Activated T-cell treated with anti-CD3 and anti-CD28 coated beads for 4 hours (primary cell): Measurements from ENCODE around the gene BCL2L15.
A peak's percentile ranks its signal among the peaks of the same experiment; 100 is the strongest.

Experiments
- DNase-seq: peaks from one replicate; pipeline ENCODE4 v3.0.0-alpha.2; 2020

Gene BCL2L15

GRCh38 chr1:113887402-113888175 is at the start of gene BCL2L15:
Gene BCL2L15, minus strand, starts transcription at chr1:113887581. Its CDS starts 206 bp downstream, at chr1:113887375.
- no peak for DNase-seq

DNA sequence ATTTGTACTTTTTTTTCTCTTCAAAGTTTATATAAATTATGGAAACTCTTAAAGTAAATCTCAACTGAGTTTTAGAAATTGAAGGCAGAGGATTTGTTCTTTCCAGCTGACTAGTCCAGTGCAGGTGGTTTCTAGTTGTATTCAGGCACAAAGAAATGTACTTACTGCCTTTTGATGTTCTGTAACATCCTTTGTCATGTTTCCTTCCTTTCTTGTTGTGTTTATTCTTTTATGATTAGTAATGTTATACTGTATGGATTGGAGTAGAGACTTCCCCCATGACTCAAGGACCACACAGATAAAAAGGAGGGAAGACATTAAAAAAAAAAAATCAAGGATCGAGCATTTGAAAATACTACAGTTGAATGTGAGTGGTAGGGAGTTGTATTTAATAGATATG is 49.8 kb upstream of the BCL2L15 start:
- no peak for DNase-seq

DNA sequence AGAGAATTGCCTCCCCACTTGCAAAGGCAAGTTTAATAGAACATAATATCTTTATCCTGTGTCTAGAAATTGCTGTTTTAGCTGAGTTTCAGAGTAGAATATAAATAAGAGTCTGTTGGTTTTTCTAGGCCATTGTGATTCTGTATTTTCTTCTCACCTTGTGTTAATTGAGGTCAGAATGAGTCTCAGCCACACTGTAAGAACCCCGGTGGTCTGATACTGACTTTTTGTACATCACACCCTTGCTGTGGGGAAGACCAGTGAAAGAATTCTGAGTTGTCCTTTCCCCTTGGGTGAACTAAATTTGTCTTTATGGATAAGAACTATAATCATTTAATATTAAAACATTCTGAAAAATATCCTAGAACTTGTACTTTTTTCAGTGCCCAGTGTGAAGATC is 48.6 kb upstream of the BCL2L15 start:
- no peak for DNase-seq

- DNase-seq = no peak
Observed at GRCh38 chr1:113935176-113935575, 47.8 kb upstream of the BCL2L15 start.

- no peak for DNase-seq
Observed at GRCh38 chr1:113934511-113935055, 47.2 kb upstream of the BCL2L15 start.

- no peak for DNase-seq
Observed at GRCh38 chr1:113934006-113934405, 46.6 kb upstream of the BCL2L15 start.

DNA sequence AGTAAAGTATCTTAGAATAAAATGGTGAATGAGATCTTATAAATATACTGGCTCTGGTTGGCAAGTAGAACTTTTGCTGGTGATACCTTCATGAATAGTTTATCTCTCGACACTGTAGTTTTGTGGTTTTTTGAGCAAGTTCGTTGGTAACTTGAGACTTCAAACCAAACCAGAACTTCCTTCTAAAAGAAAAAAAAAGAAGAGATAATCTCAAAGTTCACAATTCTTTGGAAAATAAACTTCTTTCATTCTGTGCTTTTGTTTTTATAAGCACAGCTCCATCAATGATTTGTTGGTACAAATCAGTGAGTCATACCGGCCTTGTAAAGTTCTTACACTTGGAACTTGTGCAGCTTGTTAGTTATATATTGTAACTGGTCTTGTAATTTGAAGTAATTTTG is 44.1 kb upstream of the BCL2L15 start:
- DNase-seq = no peak

DNA sequence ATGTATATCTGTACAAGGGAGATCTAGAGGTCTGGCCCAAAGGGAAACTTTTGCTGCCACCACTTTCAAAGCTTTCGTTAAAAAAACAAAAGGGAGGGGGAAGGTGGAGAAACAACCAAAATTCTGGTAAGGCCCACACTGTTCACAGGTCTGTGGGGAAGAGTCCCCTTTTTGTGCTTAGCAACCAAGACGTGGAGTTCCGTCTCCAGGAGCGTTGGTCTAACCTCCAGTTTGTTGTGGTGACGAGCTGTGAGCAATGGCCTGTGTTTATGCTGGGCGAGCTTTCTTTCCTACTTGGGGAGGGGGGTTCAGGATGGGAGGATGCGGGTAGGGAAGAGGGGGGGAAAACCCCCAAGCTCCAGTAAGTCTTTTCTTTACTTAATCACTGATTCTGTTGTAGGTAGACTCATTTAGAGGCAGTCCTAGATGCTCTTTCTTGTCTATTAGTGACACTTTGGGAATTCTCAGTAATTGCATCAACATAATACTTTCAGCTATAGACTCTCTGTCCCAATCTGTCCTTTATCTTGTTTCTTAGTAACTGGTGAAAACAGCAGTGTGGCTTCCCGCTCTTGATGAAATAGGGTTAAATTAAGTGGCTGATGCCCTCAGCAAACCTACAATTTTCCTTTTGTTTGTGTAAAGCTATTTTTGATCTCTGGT is 43.2 kb upstream of the BCL2L15 start:
- peak; percentile 40 for DNase-seq

- DNase-seq = peak; percentile 28
Observed at GRCh38 chr1:113929750-113930498, 42.5 kb upstream of the BCL2L15 start.

- DNase-seq = peak; percentile 92
Observed at GRCh38 chr1:113928941-113929749, 41.8 kb upstream of the BCL2L15 start, which contains the start of gene HIPK1. Gene HIPK1, plus strand, starts transcription at chr1:113929324.

DNA sequence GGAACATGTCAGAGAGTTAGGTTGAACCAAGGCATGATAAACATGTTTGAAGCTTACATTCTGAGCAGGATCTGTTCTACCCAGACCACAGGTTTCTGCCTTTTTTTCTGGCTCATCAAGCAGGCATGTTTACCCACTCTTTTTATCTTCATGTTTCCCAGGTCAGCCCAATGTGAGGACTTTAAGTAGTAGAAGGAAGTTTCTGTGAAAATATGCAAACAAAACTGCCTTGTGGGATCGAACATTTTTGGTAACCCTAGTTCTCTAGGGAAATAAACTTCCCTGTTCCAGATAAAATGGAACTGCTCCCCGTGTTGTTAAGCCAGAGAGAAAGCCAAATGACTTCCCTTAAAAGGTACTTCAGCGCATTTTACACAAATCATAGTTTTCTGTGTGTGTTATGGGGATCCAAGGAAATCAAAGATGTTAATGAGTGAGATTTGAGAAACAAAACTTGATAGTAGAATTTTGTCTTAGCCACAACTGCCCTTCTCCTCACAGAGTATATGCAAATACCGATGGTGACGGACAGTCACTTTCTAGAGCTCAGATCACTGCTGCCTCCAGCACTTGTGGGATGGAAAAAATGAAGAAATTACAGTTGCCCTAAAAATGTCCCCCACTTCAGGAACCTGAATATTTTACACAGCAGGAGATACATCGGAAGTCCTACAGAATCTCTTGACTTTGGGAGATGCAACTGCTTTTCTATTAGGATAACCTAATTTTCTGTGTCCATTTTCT is 41.0 kb upstream of the BCL2L15 start:
- DNase-seq = no peak

GRCh38 chr1:113924473-113924872 is 37.1 kb upstream of the BCL2L15 start:
- no peak for DNase-seq

DNA sequence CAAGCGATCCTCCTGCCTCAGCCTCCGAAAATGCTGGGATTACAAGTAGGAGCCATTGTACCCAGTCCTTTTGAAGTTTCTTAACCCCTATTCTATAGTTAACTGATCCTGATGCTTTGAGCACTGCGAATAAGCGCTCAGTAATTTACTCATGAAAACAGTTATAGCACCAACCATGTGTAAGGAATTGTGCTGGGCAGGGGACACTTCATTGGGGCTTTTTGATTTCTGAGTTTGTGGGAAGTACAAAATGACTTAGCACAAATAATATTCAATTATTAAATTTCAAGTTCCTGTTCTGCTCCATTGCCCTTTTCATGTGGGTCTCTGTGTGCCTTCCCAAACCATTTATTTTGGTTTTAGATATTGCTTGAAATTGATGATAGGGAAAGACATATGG is 35.6 kb upstream of the BCL2L15 start:
- no peak for DNase-seq

- no peak for DNase-seq
Observed at GRCh38 chr1:113918243-113918642, 30.9 kb upstream of the BCL2L15 start.

GRCh38 chr1:113917400-113918082 is 30.2 kb upstream of the BCL2L15 start:
- DNase-seq = no peak

DNA sequence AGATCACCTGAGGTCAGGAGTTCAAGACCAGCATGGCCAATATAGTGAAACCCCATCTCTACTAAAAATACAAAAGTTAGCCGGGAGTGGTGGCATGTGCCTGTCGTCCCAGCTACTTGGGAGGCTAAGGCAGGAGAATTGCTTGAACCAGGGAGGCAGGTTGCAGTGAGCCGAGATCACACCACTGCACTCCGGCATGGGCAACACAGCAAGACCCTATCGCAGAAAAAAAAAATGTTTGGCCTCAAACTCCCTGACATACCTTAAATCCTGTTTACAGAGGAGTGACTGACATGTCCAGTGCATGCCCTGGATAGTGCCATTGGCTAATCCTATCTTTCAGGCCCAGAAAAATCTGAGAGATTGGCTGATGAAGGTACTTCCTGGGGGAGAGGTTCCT is 29.6 kb upstream of the BCL2L15 start:
- no peak for DNase-seq

- no peak for DNase-seq
Observed at GRCh38 chr1:113913887-113914664, 26.7 kb upstream of the BCL2L15 start.

DNA sequence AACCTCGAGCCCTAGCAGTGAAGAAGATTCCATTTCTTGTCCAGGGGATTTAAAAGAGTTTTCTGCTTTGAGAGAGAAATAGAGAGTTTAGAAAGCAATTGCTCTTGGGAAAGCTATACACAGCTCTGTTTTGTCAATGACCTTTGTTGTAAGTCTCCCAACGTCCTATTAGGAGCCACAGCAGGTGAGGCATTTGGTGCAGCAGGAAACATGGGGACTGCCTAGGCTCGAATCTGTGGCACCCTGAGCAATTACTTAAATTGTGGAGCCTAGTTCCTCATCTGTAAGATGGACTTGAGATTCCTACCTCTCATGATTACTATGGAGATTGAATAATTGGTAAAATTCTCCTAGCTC is 25.9 kb upstream of the BCL2L15 start:
- DNase-seq = no peak

- no peak for DNase-seq
Observed at GRCh38 chr1:113912594-113913311, 25.4 kb upstream of the BCL2L15 start.

DNA sequence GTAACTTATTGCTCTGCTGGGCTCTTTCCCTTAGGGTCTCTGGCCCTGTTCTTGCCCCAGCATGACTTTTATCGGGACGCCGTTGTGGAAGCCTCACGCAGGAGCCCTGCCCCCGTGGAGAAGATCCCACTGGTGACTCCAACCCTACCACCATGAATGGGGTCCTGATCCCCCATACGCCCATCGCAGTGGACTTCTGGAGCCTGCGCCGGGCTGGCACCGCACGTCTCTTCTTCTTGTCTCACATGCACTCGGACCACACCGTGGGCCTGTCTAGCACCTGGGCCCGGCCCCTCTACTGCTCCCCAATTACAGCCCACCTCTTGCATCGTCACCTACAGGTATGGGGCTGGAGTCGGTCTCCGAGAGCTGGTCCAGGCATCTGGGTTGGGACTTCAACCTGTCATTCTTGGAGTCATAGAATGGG is 18.1 kb upstream of the BCL2L15 start:
- DNase-seq = no peak
